NCI-H226 (cell line): ENCODE data around the gene IYD.

ENCODE experiments used
- DNase-seq: peaks from one replicate; pipeline ENCODE4 v3.0.0-alpha.2; 2015

Gene IYD

DNA sequence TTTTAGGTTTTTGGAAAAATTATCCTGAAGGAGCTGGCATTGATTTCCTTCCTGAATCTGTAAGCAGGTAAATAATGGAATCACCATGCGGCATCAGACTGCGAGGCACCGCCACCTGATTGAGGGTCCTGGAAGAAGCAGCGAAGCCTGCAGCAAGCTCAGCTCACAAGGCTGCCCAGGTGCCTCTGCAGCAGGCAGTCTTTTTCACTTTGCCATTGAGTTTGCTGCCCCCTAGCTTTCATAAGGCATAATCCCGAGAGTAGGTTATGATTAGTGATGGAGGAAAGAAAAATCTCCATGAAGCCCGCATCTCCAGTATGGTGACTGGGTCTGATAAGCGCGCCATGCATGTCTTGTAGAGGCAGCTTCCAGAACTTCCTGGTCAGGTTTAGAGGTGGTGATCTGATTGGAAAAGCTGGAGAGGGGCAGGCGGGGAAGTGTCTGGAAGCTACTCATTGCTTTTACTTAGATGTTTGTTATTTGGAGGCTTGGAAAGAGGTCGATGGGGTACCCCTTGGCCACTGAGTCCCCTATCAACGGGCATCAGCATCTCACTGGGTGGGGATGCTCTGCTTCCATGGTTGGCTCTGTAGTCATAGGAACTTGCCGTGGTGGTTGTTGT lies 26.7 kb downstream of the IYD start:
- DNase-seq = peak; percentile 51

DNA sequence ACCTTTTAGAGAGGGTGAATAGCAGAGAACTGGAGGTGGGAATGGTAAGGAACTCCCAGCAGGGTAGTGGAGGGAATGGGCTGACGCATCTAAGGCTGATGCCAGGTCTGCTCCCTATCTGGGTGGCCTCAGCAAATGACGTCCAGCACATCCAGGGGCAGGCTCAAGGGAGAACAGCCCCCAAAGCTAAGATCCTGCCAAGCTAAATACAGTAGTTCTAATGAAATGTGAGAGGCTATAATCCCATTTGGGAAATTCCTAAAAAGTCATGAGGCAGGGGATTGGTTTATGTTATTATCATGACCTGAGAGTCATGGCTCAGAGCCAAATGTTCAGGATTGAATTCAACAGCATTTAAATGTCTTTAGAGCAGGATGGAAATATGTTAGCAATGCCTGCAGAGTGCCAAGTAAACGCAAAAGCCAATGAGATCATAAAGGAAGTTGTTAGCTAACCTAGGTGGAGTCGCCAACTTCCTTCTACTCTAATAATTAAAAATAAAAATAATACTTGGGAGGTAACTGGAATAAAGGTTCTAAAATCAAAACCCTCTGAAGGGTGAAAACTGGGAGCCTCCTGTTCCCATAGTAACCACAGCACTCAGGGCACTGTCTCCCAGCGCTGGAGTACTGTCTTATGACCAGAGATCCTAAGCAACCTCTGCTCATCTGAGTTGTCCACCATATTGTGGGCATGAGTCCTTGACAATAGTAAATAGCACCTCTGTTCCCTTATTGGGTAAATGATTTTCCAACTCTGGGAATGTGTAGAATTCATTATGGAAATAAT lies 34.8 kb downstream of the IYD start:
- peak; percentile 96 for DNase-seq

DNA sequence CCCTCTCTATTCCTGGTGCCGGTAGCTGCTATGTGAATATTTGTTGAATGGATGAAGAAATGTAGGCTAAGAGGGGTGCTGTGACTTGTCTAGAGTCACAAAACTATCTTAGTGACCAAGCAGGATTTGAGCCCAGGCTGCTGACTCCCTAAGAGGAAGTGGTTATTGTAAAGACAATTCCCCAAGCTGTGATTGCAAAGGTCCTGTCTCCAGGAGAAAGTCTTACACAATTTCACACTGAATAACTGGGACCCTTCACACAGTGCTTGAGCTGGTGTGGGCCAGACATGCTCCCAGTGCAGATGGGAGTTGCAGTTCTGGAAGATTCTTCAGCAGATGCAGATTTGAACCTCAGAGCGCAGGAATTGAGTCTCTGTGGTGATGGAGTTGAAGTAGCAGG lies 38.1 kb downstream of the IYD start:
- DNase-seq = no peak

DNA sequence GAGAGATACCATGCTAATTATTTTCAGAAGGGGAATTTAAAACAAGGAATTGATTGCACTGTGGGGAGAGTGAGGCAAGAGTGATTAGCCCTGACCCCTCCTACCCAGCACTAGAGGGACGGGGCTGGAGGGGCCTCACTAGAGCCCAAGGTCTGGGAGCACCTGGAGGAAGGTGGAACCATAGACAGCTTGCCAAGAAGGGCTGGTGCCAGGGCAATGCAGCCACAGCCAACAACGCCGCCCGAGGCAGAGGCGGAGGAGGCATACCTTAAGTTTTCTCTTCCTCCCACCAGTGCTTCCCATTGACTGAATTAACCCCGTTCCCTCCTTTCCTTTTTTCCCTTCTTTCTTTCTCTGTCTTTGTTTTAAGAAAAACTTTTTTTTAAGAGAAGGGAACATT lies 40.0 kb downstream of the IYD start:
- no peak for DNase-seq

DNA sequence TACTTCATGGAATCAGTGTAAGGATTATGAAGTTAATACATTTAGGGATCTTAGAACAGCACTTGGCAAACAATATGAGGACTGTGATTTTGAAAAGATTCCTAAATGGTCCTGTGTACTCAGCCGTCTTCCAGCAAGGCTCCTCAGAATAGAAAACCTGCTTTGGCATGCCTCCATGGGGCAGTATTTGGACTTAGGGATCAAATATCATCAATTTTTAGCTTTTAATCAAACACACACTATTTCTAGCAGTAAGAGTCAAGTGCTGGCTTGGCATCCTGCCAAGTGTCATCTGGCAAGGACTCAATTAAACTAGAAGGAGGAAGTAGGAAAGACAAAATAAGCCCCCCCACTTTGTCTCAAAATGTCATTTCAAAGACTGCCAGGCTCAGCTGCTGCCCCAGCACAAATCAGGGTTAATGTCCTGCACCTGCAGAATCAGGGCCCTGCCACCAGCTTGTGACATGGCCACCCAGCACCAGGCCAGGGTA lies 40.8 kb downstream of the IYD start:
- no peak for DNase-seq

DNA sequence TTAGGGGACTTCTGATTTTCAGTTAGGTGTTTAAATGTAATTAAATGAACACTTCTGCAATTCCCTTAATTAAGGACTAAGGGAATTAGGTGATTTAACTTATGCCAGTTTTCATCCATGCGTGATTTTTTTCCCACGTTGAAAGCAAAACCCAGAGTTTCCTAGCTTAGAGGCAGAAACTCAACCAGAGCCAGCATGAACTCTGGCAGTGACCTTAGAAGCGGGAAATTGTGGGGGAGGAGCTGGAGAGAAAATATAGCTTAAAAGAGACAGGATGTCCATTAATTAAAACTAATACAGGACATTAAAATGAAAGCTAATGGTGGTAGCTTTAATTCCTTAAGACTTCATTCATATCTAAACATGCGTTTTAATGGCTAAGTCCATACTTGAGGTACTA lies 41.6 kb downstream of the IYD start:
- no peak for DNase-seq

DNA sequence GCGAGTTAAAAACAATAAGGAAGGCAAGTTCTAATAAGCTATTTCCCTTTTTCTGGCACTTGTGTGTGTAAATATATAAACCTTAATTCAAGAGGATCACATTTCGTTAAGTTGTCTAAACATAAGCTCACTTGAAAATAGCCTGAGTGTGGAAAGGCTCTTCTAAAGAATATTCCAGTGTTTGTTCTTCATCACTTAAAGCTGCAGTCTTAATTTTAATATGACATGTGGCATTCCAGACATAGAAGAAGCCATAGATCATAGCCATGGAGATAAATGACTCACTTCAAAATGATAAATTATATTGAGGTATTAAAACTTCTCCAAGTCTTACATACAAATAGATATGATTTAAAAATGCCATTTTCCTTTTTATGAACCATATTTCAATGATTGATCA lies 42.1 kb downstream of the IYD start:
- peak; percentile 38 for DNase-seq

DNA sequence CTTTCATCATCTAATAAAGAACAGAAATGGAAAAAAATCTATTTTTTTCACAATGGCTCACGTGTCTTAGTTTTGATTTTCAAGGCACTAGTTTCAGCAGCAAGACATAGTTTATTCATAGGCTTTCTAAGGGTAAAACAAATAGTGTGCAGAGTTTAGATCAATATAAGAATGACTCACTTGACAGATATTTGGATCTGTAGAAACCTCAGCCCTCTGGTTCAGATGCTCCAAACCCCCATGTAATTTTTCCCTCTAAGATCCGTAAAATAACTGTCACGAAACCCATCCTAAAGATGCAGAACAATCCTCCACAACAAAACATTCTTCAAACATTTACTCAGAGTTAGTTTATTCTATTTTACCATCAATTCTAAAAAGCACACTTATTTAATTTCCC lies 43.4 kb downstream of the IYD start:
- no peak for DNase-seq

DNA sequence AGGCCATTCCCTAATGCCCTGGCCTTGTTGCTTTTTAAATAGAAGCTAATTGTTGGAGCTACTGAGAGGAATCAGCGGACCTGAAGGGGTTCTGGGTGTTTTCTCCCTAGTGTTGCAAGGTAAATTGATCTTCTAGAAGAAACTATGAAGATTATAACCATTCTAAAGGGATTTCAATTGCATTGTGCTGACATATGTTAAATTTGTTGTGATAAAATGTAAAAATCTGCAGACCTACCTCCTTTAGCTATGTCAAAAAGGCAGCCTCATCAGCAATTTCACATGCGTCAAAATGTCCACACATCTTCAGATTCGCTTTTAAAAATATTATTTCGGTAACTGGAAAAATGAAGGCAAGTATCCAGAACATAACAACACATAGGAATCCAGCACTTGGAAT lies 44.4 kb downstream of the IYD start:
- DNase-seq = no peak

DNA sequence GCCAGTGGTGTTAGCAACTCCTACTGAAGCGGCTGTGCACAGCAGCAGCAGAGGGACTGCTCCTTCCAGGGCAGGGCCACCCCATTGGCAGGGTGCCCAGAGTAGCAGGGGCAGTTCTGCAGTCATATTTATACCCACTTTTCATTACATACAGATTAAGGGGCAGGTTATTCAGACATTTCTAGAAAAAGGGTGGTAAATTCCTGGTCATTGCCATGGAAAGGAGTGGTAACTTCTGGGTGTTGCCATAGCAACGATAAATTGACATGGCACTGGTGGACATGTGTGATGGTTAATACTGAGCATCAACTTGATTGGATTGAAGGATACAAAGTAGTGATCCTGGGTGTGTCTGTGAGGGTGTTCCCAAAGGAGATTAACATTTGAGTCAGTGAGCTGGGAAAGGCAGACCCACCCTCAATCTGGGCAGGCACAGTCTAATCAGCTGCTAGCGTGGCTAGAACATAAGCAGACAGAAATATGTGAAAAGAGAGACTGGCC lies 45.0 kb downstream of the IYD start:
- DNase-seq = no peak

DNA sequence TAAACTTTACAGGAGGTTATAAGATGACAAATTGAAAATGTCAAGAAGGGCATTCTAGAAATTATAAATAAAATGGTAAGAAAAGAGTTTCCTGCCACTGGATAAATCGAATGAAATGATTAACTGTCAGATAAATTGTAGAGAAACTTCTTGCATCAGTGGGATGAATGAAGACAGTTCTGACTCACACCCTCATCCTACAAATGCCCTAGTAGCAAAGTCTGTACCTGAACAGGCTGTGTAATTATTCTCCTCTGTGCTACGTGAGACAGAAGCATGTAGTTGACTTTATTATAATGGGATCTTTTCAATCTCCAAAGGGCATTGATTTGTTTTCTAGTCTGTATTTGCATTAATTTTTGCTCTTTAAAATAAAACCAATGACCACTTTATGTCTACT lies 47.3 kb downstream of the IYD start:
- DNase-seq = no peak

DNA sequence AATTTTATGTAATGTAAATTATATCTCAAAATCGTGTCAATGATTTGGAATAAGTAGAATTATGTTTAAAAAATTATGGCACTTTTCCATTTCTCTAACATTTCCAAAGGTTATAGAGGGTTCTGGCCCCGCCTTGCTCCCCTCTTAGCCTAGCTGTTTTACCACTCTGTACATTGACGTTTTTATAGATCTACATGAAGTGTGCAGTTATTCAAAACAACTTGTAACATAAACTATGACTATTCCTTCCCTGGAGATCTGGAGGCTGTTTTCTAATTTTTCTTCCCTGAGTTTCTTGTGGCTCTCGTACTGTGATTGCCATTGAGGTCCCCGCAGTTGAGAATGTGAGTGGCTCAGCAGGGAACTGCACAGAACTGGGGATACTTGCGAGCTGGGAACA lies 48.4 kb downstream of the IYD start:
- no peak for DNase-seq

DNA sequence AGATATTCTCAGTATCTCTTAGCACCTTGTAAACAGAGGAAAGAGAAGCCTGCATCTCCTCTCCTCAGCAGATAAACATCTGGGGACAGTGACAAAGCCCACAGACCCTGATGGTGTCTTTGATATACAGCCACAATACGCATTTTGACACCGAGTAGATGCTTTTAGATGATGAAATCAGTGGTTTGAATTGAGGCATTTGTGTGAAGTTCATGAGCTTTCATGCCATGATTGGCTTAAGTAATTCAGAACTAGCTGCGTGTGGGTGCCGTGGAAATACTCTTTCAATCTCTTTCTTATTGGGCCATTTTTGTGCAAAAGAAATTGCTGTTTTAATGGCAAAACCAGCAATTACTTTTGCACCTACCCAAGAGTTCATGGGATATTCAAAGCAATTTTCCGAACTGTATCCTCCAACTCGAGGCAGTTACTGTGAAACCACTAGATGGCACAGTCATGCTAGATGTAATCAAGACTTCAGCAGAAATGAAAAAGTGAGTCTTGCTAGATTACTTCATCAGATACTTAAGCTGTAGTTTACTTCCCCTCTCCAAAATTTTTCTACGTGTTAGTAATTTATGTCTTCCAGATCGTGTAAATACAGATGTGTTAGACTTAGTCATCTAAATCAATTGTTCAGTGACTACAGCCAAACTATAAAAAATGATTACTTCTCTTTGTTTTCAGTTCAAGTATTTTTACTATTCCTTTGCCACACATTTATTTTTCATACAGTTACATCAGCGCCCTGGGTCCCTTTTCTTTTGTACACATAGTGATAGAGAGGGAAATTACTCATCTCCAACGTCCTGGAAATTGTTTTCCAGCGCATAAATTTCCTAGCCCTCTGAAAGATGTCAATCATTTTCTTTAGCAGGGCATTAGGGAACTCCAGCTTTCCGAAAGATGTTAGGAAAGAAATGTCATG lies 49.4 kb downstream of the IYD start:
- peak; percentile 45 for DNase-seq

DNA sequence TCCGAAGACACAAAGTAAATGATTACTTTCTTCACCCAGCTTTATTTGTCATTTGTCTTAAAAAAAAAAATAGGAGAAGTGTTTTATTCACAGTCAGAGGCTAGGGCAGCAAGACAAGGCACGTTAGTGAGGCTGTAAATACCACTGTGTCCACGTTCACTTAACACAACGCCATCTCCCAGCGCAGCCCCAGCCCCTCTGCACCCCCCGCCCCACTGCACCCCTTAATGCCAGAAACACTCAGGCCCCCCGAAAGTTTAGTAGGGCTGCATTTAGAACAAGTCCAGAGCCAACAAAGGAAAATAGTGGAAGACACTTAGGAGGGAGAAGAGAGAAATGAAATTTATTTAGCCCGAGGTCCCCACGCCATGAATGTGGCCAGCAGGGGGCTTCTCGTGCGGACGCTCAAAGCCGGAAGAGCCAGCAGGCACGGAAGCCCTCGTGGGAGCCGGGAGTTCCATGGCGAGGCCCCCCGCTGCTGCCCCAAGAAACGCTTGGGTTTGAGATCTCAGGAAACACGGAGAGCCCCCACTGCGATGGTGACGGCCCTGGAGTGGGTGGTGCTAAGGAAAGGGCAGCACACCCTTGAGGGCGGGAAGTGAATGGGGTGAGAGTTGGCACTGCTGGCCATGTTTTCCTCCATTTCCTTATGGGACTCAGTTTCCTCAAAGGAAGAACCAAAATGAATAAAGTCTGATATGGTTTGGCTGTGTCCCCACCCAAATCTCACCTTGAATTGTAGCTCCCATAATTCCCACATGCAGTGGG lies 50.2 kb downstream of the IYD start:
- no peak for DNase-seq

DNA sequence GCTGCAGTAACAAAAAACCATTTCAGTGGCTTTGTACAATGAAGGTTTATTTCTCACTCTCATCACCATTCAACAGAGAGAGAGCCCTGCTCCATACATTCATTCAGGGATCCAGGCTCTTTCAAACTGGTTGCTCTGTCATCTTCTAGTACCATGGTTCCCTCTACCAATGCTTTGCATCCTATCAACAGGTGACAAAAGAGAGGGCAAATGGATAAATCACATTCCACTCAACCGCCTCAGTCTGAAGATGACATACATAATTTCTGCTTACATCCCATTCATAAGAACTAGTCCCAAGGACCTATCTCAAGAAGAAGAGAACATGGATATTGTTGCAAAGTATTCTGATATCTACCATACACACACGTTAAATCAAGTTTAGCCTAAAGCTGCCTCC lies 51.6 kb downstream of the IYD start:
- DNase-seq = no peak

DNA sequence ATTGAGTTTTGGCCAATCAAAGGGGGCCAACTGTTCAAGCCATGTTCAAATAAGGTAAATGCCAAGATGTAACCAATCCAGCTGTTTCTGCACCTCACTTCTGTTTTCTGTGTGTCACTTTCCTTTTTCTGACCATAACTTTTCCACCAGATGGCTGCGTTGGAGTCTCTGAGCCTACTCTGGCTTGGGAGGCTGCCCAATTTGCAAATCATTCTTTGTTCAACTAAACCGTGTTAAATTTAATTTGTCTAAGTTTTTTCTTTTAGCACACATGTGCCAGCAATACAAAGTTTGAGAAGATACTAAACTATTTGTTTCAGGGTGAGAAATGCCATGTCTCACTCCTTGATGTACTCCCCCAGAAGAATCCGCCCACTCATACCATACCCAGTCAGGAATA lies 52.1 kb downstream of the IYD start:
- no peak for DNase-seq

DNA sequence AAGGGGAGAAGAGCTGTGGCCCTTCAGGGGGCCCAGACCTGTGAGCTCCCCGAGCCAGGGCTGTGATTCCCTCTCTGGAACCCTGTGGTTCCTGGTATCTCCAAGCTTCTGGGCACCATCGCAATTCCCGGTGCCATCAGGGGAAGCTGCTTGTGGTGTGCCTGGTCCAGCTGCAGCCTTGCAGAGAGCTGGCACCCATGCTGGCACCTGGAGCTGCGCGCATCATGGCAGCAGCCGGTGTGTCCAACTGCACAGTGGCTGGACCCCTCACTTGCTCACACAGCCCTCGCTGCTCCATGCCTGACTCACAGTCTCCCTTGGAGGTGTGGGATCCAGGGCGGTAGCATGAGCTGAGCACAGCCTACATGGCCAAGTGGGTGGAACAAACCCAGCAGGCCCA lies 56.7 kb downstream of the IYD start:
- DNase-seq = no peak

DNA sequence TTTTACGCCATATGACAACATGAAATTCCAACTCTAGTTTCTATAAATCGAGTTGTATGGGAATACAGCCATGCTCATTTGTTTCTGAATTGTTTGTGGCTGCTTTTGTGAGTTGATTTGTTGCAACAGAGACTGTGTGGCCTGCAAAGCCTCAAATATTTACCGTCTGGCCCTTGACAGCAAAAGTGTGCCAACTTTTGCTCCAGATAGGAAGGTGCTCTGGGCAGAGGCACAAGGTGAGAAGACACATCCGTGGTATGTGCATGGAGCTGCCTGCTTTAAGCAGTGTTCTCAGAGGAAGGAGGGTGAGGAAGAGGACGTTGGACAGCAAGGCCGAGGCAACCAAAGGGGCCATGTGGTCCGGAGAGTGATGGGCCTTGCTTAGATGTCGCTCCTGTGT lies 57.4 kb downstream of the IYD start:
- DNase-seq = no peak

DNA sequence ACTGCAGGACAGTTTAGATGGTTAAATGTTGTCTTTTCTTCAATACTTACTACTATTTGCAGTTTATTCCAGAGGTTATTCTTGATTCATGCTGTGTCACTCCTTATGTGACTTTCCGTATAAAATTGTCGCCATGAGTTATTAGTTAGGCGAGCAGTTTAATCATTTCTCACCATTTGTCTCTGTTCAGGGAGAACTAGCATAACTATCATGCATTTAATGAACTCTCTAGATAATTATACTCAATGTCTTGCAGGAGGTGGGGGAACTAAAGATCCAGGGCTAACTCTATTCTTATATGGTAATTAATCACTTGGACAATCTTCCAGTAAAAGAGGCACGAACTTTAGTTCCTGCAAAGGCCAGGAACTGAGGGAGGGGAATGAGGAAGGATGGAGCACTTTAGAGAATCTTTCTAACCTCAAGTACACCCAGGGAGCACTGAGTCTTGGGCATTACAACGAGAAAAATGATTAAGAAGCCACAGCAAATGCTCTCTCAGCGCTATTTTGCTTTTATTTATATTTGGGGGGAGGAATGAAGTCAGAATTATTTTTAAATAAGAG lies 58.3 kb downstream of the IYD start:
- no peak for DNase-seq

DNA sequence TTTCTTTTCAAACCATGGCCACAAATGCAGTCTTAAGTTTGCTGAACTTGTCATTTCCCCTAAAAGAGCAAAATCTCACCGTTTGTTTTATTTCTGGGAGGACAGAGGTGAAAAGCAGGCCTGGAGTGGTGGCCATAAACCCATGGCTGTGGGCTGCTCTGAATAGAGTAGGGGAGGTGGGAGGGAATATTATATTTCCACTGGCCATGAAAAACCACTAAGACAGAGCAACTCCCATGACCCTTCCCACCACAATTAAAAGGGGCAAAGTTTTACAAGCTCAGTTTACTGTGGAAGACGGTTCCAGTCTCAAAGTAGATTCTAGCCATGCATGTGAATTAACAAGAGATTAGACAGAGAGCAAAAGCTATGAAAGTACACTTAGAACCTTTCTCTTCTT lies 59.0 kb downstream of the IYD start:
- DNase-seq = no peak

DNA sequence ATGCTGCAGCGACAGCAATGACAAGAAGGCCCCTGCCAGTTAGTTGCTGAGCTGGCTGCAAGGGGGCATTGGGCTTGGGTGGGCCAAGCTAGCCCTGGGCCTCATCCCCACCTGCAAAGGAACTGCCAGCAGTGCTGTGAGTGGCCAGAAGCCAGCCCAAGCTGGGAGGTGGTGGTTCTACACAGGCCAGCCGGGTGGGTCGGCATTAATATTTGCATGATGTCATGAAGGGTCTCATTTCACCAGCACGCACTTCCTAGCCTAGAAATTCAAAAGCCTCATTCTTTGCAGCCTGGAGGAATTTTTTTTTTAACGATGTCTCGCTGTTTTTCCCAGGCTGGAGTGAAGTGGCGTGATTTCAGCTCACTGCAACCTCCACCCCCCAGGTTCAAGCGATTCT lies 62.0 kb downstream of the IYD start:
- DNase-seq = no peak

DNA sequence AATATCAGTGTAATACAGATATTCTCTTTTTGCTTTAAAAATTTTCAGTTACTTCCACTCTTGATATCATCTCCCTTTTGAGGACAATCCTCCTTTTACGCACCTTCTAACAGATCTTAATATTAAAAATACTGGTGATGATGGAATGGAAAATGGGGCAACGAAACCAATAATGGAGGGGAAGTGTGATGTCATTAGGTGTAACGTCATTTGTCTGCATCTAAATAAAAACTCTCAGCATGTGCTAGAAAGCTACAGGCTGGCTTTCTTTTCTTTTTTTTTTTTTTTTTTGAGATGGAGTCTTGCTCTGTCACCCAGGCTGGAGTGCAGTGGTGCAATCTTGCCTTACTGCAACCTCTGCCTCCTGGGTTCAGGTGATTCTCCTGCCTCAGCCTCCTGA lies 66.5 kb downstream of the IYD start:
- DNase-seq = no peak
